Measurements from ENCODE around the gene ZFAND3. TPM values are rescaled to one million over a fixed set of nuclear protein-coding genes. Genes with fewer than 3 reads are reported as not detected.

Gene ZFAND3
- total RNA-seq, 1 donor from 2014 or later = 76.0 TPM

- no peak for ATAC-seq (ENCODE audit: poor library complexity)
- intact Hi-C loops (cut with DNase I) = no loop called here
These were observed 31.3 kb downstream of the ZFAND3 start for GRCh38 chr6:37850728-37851285.

GRCh38 chr6:37851997-37852524 lies 32.5 kb downstream of the ZFAND3 start:
- DNase-seq (no peak), ATAC-seq (ENCODE audit: poor library complexity) (no peak)
- intact Hi-C loops (cut with DNase I) = no loop called here

More at GRCh38 chr6:37850728-37851285, 31.3 kb downstream of the ZFAND3 start:
- DNase-seq = no peak

- DNase-seq (no peak), ATAC-seq (ENCODE audit: poor library complexity) (no peak)
- intact Hi-C loops (cut with DNase I) = no loop called here
These were observed 36.8 kb downstream of the ZFAND3 start for GRCh38 chr6:37856285-37856684.

GRCh38 chr6:37858363-37858762 lies 38.8 kb downstream of the ZFAND3 start:
- DNase-seq = no peak
- intact Hi-C loops (cut with DNase I) = no loop called here
- no peak for ATAC-seq (ENCODE audit: poor library complexity)

- ATAC-seq (ENCODE audit: poor library complexity) (peak; percentile 55), DNase-seq (no peak)
- intact Hi-C loops (cut with DNase I) = no loop called here
These were observed 40.8 kb downstream of the ZFAND3 start for GRCh38 chr6:37860226-37860839.

GRCh38 chr6:37861452-37861851 lies 41.9 kb downstream of the ZFAND3 start:
- DNase-seq = no peak
- no peak for ATAC-seq (ENCODE audit: poor library complexity)
- intact Hi-C loops (cut with DNase I) = no loop called here

- intact Hi-C loops (cut with DNase I) = no loop called here
- DNase-seq (no peak), ATAC-seq (ENCODE audit: poor library complexity) (no peak)
These were observed 42.9 kb downstream of the ZFAND3 start for GRCh38 chr6:37862430-37862829.

- ATAC-seq (ENCODE audit: poor library complexity) = no peak
- intact Hi-C loops (cut with DNase I) = no loop called here
- no peak for DNase-seq
These were observed 43.5 kb downstream of the ZFAND3 start for GRCh38 chr6:37862992-37863391.

- intact Hi-C loops (cut with DNase I) = no loop called here
- DNase-seq (no peak), ATAC-seq (ENCODE audit: poor library complexity) (no peak)
These were observed 44.7 kb downstream of the ZFAND3 start for GRCh38 chr6:37864250-37864649.

- DNase-seq = no peak
- no peak for ATAC-seq (ENCODE audit: poor library complexity)
- intact Hi-C loops (cut with DNase I) = no loop called here
These were observed 46.0 kb downstream of the ZFAND3 start for GRCh38 chr6:37865504-37865903.

GRCh38 chr6:37866590-37867507 lies 47.3 kb downstream of the ZFAND3 start:
- no peak for ATAC-seq (ENCODE audit: poor library complexity)
- DNase-seq = no peak
- intact Hi-C loops (cut with DNase I) = no loop called here

GRCh38 chr6:37867756-37868446 lies 48.4 kb downstream of the ZFAND3 start:
- intact Hi-C loops (cut with DNase I) = no loop called here
- no peak for ATAC-seq (ENCODE audit: poor library complexity)
- no peak for DNase-seq

- no peak for DNase-seq
- intact Hi-C loops (cut with DNase I) = no loop called here
- ATAC-seq (ENCODE audit: poor library complexity) = no peak
These were observed 48.9 kb downstream of the ZFAND3 start for GRCh38 chr6:37868447-37868825.

GRCh38 chr6:37871616-37872372 lies 52.3 kb downstream of the ZFAND3 start:
- no peak for DNase-seq
- no peak for ATAC-seq (ENCODE audit: poor library complexity)
- intact Hi-C loops (cut with DNase I) = no loop called here

- intact Hi-C loops (cut with DNase I) = no loop called here
- no peak for ATAC-seq (ENCODE audit: poor library complexity)
- DNase-seq = no peak
These were observed 52.8 kb downstream of the ZFAND3 start for GRCh38 chr6:37872373-37872745.

GRCh38 chr6:37874726-37875125 lies 55.2 kb downstream of the ZFAND3 start:
- ATAC-seq (ENCODE audit: poor library complexity) (no peak), DNase-seq (no peak)
- intact Hi-C loops (cut with DNase I) = no loop called here

GRCh38 chr6:37875561-37876309 lies 56.2 kb downstream of the ZFAND3 start:
- ATAC-seq (ENCODE audit: poor library complexity) (no peak), DNase-seq (no peak)
- intact Hi-C loops (cut with DNase I) = no loop called here

- ATAC-seq (ENCODE audit: poor library complexity) (no peak), DNase-seq (no peak)
- intact Hi-C loops (cut with DNase I) = no loop called here
These were observed 57.3 kb downstream of the ZFAND3 start for GRCh38 chr6:37876843-37877242.

All from Right ventricle myocardium superior (tissue), 1 donor.